ENCODE measurements around the gene ISCA2. TPM values are rescaled to one million over a fixed set of nuclear protein-coding genes. Genes with fewer than 3 reads are reported as not detected.

ISCA2 gene
- total and polyA plus RNA-seq, 2 donors (not counting 1 experiment from before 2014, with no cell fraction given) = 14.1 to 28.3 TPM

- Histone ChIP-seq H3K4me3 (ENCODE audit: control extremely low read depth in 1 of 5, extremely low read depth in 1 of 5, insufficient read depth in 1 of 5, low read depth in 2 of 5, low read length in 4 of 5) (no peak overlapping the region), H3K9me3 (ENCODE audit: control extremely low read depth in 1 of 3, control insufficient read depth in 2 of 3, insufficient read depth in 1 of 3, low read length in 2 of 3) (no peaks in the 10 kb centered on the region), H4K20me1 (ENCODE audit: control insufficient read depth, insufficient read depth, low read length, poor library complexity, severe bottlenecking) (no peaks in the 10 kb centered on the region), H3K9ac (ENCODE audit: low read length) (no peak overlapping the region), H3K79me2 (ENCODE audit: control insufficient read depth, insufficient read depth, low read length) (no peaks in the 10 kb centered on the region), H3K27me3 (replicated peaks in 1 of 4; ENCODE audit: control extremely low read depth in 1 of 4, control insufficient read depth in 3 of 4, insufficient read depth in 4 of 4, low read length in 3 of 4) (peaks cover 0 to 16% (median 2%) of the 10 kb centered on the region in 4 experiments), H3K27ac (ENCODE audit: low read length in 2 of 2) (no peak overlapping the region), H3K36me3 (replicated peaks in 1 of 2; ENCODE audit: control extremely low read depth in 1 of 2, control insufficient read depth in 1 of 2, extremely low read depth in 1 of 2, insufficient read depth in 2 of 2, low read length in 1 of 2) (no peaks in the 10 kb centered on the region), H2AFZ (ENCODE audit: insufficient read depth, low read depth, low read length, poor library complexity, severe bottlenecking) (no peak overlapping the region), H3K4me2 (replicated peaks; ENCODE audit: low read depth, low read length, poor library complexity, severe bottlenecking) (no peak overlapping the region), H3K4me1 (ENCODE audit: control insufficient read depth in 2 of 2, insufficient read depth in 2 of 2, low read length in 2 of 2) (peaks cover 6 to 7% of the 10 kb centered on the region in 2 donors)
- ChIA-PET POLR2A (no interaction called here), CTCF (interaction anchor here (1.0 kb wide), 1 partner anchor 9 kb away, joined by 3 read pairs; no protein-coding TSS in a partner anchor)
- H3K27me3 Mint-ChIP-seq = peaks cover 33% of the 10 kb centered on the region
- no peak overlapping the region for H3K4me3 Mint-ChIP-seq
- H3K9me3 Mint-ChIP-seq (ENCODE audit: insufficient read depth) = no peaks in the 10 kb centered on the region
- no peak overlapping the region for H3K27ac Mint-ChIP-seq
- peaks cover 7% of the 10 kb centered on the region for H3K4me1 Mint-ChIP-seq
- 95% methylated on average over 9 of the region's 12 CpGs for WGBS (ENCODE audit: insufficient coverage)
- intact Hi-C loops (cut with micrococcal nuclease) = no loop called here
- no peak for TF ChIP-seq EZH2 (IDR thresholded peaks at IDR 0.05; ENCODE audit: borderline replicate concordance, insufficient read depth, low read depth, low read length, poor library complexity, severe bottlenecking)
- TF ChIP-seq, protein P1, sequence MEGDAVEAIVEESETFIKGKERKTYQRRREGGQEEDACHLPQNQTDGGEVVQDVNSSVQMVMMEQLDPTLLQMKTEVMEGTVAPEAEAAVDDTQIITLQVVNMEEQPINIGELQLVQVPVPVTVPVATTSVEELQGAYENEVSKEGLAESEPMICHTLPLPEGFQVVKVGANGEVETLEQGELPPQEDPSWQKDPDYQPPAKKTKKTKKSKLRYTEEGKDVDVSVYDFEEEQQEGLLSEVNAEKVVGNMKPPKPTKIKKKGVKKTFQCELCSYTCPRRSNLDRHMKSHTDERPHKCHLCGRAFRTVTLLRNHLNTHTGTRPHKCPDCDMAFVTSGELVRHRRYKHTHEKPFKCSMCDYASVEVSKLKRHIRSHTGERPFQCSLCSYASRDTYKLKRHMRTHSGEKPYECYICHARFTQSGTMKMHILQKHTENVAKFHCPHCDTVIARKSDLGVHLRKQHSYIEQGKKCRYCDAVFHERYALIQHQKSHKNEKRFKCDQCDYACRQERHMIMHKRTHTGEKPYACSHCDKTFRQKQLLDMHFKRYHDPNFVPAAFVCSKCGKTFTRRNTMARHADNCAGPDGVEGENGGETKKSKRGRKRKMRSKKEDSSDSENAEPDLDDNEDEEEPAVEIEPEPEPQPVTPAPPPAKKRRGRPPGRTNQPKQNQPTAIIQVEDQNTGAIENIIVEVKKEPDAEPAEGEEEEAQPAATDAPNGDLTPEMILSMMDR (IDR thresholded peaks at IDR 0.05) = no peak
- DNase-seq = no peak
- no peak for ATAC-seq (ENCODE audit: low read depth)
Measured at GRCh38 chr14:74516451-74517160, 23.0 kb downstream of the ISCA2 start.

DNA sequence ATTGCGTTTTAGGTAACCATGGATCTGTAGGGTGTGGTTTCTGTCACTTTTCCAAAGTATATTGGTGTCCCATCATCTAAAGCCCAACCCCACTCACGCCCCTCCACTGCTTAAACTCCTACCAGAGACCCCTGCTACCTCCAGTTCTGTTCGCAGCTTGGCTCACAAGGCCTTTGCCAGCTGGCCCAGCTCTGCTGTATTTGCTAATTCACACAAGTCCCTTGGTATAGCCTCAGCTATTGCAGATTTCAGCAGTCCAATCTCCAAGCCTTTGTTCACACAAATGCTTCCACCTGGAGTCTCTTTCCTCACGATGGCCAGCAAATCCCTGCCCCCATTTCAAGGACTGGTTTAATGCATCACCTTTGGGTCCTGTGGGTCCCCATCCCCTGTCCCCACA is 24.2 kb downstream of the ISCA2 start:
- TF ChIP-seq EZH2 (IDR thresholded peaks at IDR 0.05; ENCODE audit: borderline replicate concordance, insufficient read depth, low read depth, low read length, poor library complexity, severe bottlenecking) = no peak
- CTCF ChIA-PET = no interaction called here
- Histone ChIP-seq H3K9me3 (ENCODE audit: control extremely low read depth in 1 of 3, control insufficient read depth in 2 of 3, insufficient read depth in 1 of 3, low read length in 2 of 3) (no peaks in the 10 kb centered on the region), H2AFZ (ENCODE audit: insufficient read depth, low read depth, low read length, poor library complexity, severe bottlenecking) (no peak overlapping the region), H3K36me3 (replicated peaks in 1 of 2; ENCODE audit: control extremely low read depth in 1 of 2, control insufficient read depth in 1 of 2, extremely low read depth in 1 of 2, insufficient read depth in 2 of 2, low read length in 1 of 2) (no peaks in the 10 kb centered on the region), H3K4me2 (replicated peaks; ENCODE audit: low read depth, low read length, poor library complexity, severe bottlenecking) (no peak overlapping the region), H3K27me3 (replicated peaks in 1 of 4; ENCODE audit: control extremely low read depth in 1 of 4, control insufficient read depth in 3 of 4, insufficient read depth in 4 of 4, low read length in 3 of 4) (peaks cover 0 to 13% (median 2%) of the 10 kb centered on the region in 4 experiments), H3K4me1 (ENCODE audit: control insufficient read depth in 2 of 2, insufficient read depth in 2 of 2, low read length in 2 of 2) (peaks cover 6 to 7% of the 10 kb centered on the region in 2 donors), H4K20me1 (ENCODE audit: control insufficient read depth, insufficient read depth, low read length, poor library complexity, severe bottlenecking) (no peaks in the 10 kb centered on the region), H3K79me2 (ENCODE audit: control insufficient read depth, insufficient read depth, low read length) (no peaks in the 10 kb centered on the region), H3K4me3 (ENCODE audit: control extremely low read depth in 1 of 5, extremely low read depth in 1 of 5, insufficient read depth in 1 of 5, low read depth in 2 of 5, low read length in 4 of 5) (no peak overlapping the region), H3K9ac (ENCODE audit: low read length) (no peak overlapping the region), H3K27ac (ENCODE audit: low read length in 2 of 2) (no peak overlapping the region)
- DNase-seq = no peak
- intact Hi-C loops (cut with micrococcal nuclease) = no loop called here
- WGBS (ENCODE audit: insufficient coverage) = 84% methylated on average over 3 of the region's 4 CpGs
- no peak for ATAC-seq (ENCODE audit: low read depth)
- POLR2A ChIA-PET = no interaction called here
- H3K9me3 Mint-ChIP-seq (ENCODE audit: insufficient read depth) = no peaks in the 10 kb centered on the region
- peaks cover 28% of the 10 kb centered on the region for H3K27me3 Mint-ChIP-seq
- no peak overlapping the region for H3K27ac Mint-ChIP-seq
- H3K4me3 Mint-ChIP-seq = no peak overlapping the region
- peaks cover 7% of the 10 kb centered on the region for H3K4me1 Mint-ChIP-seq
